ENCODE results near the gene PRKCD. TPM values are rescaled to one million over a fixed set of nuclear protein-coding genes. Genes with fewer than 3 reads are reported as not detected.
A peak's percentile ranks its signal among the peaks of the same experiment; 100 is the strongest.

Gene PRKCD
- 3.7 TPM for total RNA-seq

GRCh38 chr3:53160660-53161449 is at the start of gene PRKCD:
Gene PRKCD, plus strand, starts transcription at chr3:53161209. Its CDS starts 17,214 bp downstream, at chr3:53178423.
- H3K36me3 ChIP-seq (ENCODE audit: control insufficient read depth in 3 of 3, insufficient read depth in 3 of 3, low read length in 3 of 3): no peaks in the 10 kb centered on the region
- H3K4me1 ChIP-seq (ENCODE audit: control insufficient read depth in 3 of 3, insufficient read depth in 3 of 3, low read length in 3 of 3): peaks cover 24 to 43% (median 33%) of the 10 kb centered on the region in 3 donors
- H3K4me3 ChIP-seq (ENCODE audit: low read length in 3 of 3): peak within 1 kb of the TSS; percentile 76 to 78 (median 76)
- no peaks in the 10 kb centered on the region for H3K9me3 ChIP-seq (ENCODE audit: control insufficient read depth in 3 of 3, low read length in 3 of 3)
- peaks cover 0 to under 1% (median 0%) of the 10 kb centered on the region in 3 donors for H3K27me3 ChIP-seq (ENCODE audit: control insufficient read depth in 3 of 3, insufficient read depth in 3 of 3, low read length in 3 of 3)
- peak within 1 kb of the TSS; percentile 62 for H3K27ac ChIP-seq (ENCODE audit: low read depth, low read length)
- peak within 1 kb of the TSS; percentile 43 to 82 (median 79) for H3K9ac ChIP-seq (ENCODE audit: low read depth in 1 of 3, low read length in 3 of 3)

- H3K27me3 ChIP-seq (ENCODE audit: control insufficient read depth in 3 of 3, insufficient read depth in 3 of 3, low read length in 3 of 3): no peaks in the 10 kb centered on the region
- H3K9me3 ChIP-seq (ENCODE audit: control insufficient read depth in 3 of 3, low read length in 3 of 3): no peaks in the 10 kb centered on the region
- peak overlapping the region in 1 of 3 donors; percentile 3 for H3K9ac ChIP-seq (ENCODE audit: low read depth in 1 of 3, low read length in 3 of 3)
- H3K4me3 ChIP-seq (ENCODE audit: low read length in 3 of 3): no peak overlapping the region
- peaks cover 5 to 23% (median 14%) of the 10 kb centered on the region in 3 donors for H3K36me3 ChIP-seq (ENCODE audit: control insufficient read depth in 3 of 3, insufficient read depth in 3 of 3, low read length in 3 of 3)
- H3K4me1 ChIP-seq (ENCODE audit: control insufficient read depth in 3 of 3, insufficient read depth in 3 of 3, low read length in 3 of 3): peaks cover 13 to 31% (median 28%) of the 10 kb centered on the region in 3 donors
- H3K27ac ChIP-seq (ENCODE audit: low read depth, low read length): peak overlapping the region; percentile 34
Observed at GRCh38 chr3:53111822-53112221, 49.2 kb upstream of the PRKCD start.

GRCh38 chr3:53113293-53114010 is 47.6 kb upstream of the PRKCD start:
- Histone ChIP-seq H3K27ac (ENCODE audit: low read depth, low read length) (peak overlapping the region; percentile 65), H3K4me1 (ENCODE audit: control insufficient read depth in 3 of 3, insufficient read depth in 3 of 3, low read length in 3 of 3) (peaks cover 13 to 31% (median 28%) of the 10 kb centered on the region in 3 donors), H3K4me3 (ENCODE audit: low read length in 3 of 3) (no peak overlapping the region), H3K36me3 (ENCODE audit: control insufficient read depth in 3 of 3, insufficient read depth in 3 of 3, low read length in 3 of 3) (peaks cover 19 to 35% (median 30%) of the 10 kb centered on the region in 3 donors), H3K9me3 (ENCODE audit: control insufficient read depth in 3 of 3, low read length in 3 of 3) (no peaks in the 10 kb centered on the region), H3K27me3 (ENCODE audit: control insufficient read depth in 3 of 3, insufficient read depth in 3 of 3, low read length in 3 of 3) (no peaks in the 10 kb centered on the region), H3K9ac (ENCODE audit: low read depth in 1 of 3, low read length in 3 of 3) (peak overlapping the region; percentile 4 to 57 (median 27))

- Histone ChIP-seq H3K4me3 (ENCODE audit: low read length in 3 of 3) (no peak overlapping the region), H3K4me1 (ENCODE audit: control insufficient read depth in 3 of 3, insufficient read depth in 3 of 3, low read length in 3 of 3) (peaks cover 13 to 31% (median 28%) of the 10 kb centered on the region in 3 donors), H3K27ac (ENCODE audit: low read depth, low read length) (peak overlapping the region; percentile 65), H3K27me3 (ENCODE audit: control insufficient read depth in 3 of 3, insufficient read depth in 3 of 3, low read length in 3 of 3) (no peaks in the 10 kb centered on the region), H3K9me3 (ENCODE audit: control insufficient read depth in 3 of 3, low read length in 3 of 3) (no peaks in the 10 kb centered on the region), H3K36me3 (ENCODE audit: control insufficient read depth in 3 of 3, insufficient read depth in 3 of 3, low read length in 3 of 3) (peaks cover 24 to 37% (median 34%) of the 10 kb centered on the region in 3 donors), H3K9ac (ENCODE audit: low read depth in 1 of 3, low read length in 3 of 3) (peak overlapping the region in 2 of 3 donors; percentile 4 to 57)
Observed at GRCh38 chr3:53114011-53114400, 47.0 kb upstream of the PRKCD start.

- H3K4me3 ChIP-seq (ENCODE audit: low read length in 3 of 3): no peak overlapping the region
- no peak overlapping the region for H3K27ac ChIP-seq (ENCODE audit: low read depth, low read length)
- H3K27me3 ChIP-seq (ENCODE audit: control insufficient read depth in 3 of 3, insufficient read depth in 3 of 3, low read length in 3 of 3): no peaks in the 10 kb centered on the region
- H3K36me3 ChIP-seq (ENCODE audit: control insufficient read depth in 3 of 3, insufficient read depth in 3 of 3, low read length in 3 of 3): peaks cover 24 to 40% (median 38%) of the 10 kb centered on the region in 3 donors
- H3K9me3 ChIP-seq (ENCODE audit: control insufficient read depth in 3 of 3, low read length in 3 of 3): no peaks in the 10 kb centered on the region
- peaks cover 13 to 31% (median 28%) of the 10 kb centered on the region in 3 donors for H3K4me1 ChIP-seq (ENCODE audit: control insufficient read depth in 3 of 3, insufficient read depth in 3 of 3, low read length in 3 of 3)
- no peak overlapping the region for H3K9ac ChIP-seq (ENCODE audit: low read depth in 1 of 3, low read length in 3 of 3)
Observed at GRCh38 chr3:53114412-53115074, 46.5 kb upstream of the PRKCD start.

GRCh38 chr3:53116956-53117355 is 44.1 kb upstream of the PRKCD start:
- H3K9ac ChIP-seq (ENCODE audit: low read depth in 1 of 3, low read length in 3 of 3): no peak overlapping the region
- no peaks in the 10 kb centered on the region for H3K9me3 ChIP-seq (ENCODE audit: control insufficient read depth in 3 of 3, low read length in 3 of 3)
- no peaks in the 10 kb centered on the region for H3K27me3 ChIP-seq (ENCODE audit: control insufficient read depth in 3 of 3, insufficient read depth in 3 of 3, low read length in 3 of 3)
- peaks cover 35 to 60% (median 57%) of the 10 kb centered on the region in 3 donors for H3K36me3 ChIP-seq (ENCODE audit: control insufficient read depth in 3 of 3, insufficient read depth in 3 of 3, low read length in 3 of 3)
- H3K4me3 ChIP-seq (ENCODE audit: low read length in 3 of 3): no peak overlapping the region
- H3K4me1 ChIP-seq (ENCODE audit: control insufficient read depth in 3 of 3, insufficient read depth in 3 of 3, low read length in 3 of 3): peaks cover 13 to 22% (median 21%) of the 10 kb centered on the region in 3 donors
- no peak overlapping the region for H3K27ac ChIP-seq (ENCODE audit: low read depth, low read length)

GRCh38 chr3:53120336-53120735 is 40.7 kb upstream of the PRKCD start:
- H3K4me3 ChIP-seq (ENCODE audit: low read length in 3 of 3): no peak overlapping the region
- no peaks in the 10 kb centered on the region for H3K4me1 ChIP-seq (ENCODE audit: control insufficient read depth in 3 of 3, insufficient read depth in 3 of 3, low read length in 3 of 3)
- H3K36me3 ChIP-seq (ENCODE audit: control insufficient read depth in 3 of 3, insufficient read depth in 3 of 3, low read length in 3 of 3): peaks cover 58 to 84% (median 81%) of the 10 kb centered on the region in 3 donors
- H3K9me3 ChIP-seq (ENCODE audit: control insufficient read depth in 3 of 3, low read length in 3 of 3): no peaks in the 10 kb centered on the region
- H3K27ac ChIP-seq (ENCODE audit: low read depth, low read length): no peak overlapping the region
- H3K9ac ChIP-seq (ENCODE audit: low read depth in 1 of 3, low read length in 3 of 3): no peak overlapping the region
- H3K27me3 ChIP-seq (ENCODE audit: control insufficient read depth in 3 of 3, insufficient read depth in 3 of 3, low read length in 3 of 3): no peaks in the 10 kb centered on the region

- no peaks in the 10 kb centered on the region for H3K4me1 ChIP-seq (ENCODE audit: control insufficient read depth in 3 of 3, insufficient read depth in 3 of 3, low read length in 3 of 3)
- peaks cover 57 to 81% (median 76%) of the 10 kb centered on the region in 3 donors for H3K36me3 ChIP-seq (ENCODE audit: control insufficient read depth in 3 of 3, insufficient read depth in 3 of 3, low read length in 3 of 3)
- H3K4me3 ChIP-seq (ENCODE audit: low read length in 3 of 3): no peak overlapping the region
- H3K9me3 ChIP-seq (ENCODE audit: control insufficient read depth in 3 of 3, low read length in 3 of 3): no peaks in the 10 kb centered on the region
- no peaks in the 10 kb centered on the region for H3K27me3 ChIP-seq (ENCODE audit: control insufficient read depth in 3 of 3, insufficient read depth in 3 of 3, low read length in 3 of 3)
- H3K27ac ChIP-seq (ENCODE audit: low read depth, low read length): no peak overlapping the region
- no peak overlapping the region for H3K9ac ChIP-seq (ENCODE audit: low read depth in 1 of 3, low read length in 3 of 3)
Observed at GRCh38 chr3:53122255-53122932, 38.6 kb upstream of the PRKCD start.

GRCh38 chr3:53122933-53123305 is 38.1 kb upstream of the PRKCD start:
- H3K9me3 ChIP-seq (ENCODE audit: control insufficient read depth in 3 of 3, low read length in 3 of 3): no peaks in the 10 kb centered on the region
- H3K9ac ChIP-seq (ENCODE audit: low read depth in 1 of 3, low read length in 3 of 3): no peak overlapping the region
- H3K36me3 ChIP-seq (ENCODE audit: control insufficient read depth in 3 of 3, insufficient read depth in 3 of 3, low read length in 3 of 3): peaks cover 53 to 77% (median 72%) of the 10 kb centered on the region in 3 donors
- no peak overlapping the region for H3K27ac ChIP-seq (ENCODE audit: low read depth, low read length)
- H3K4me1 ChIP-seq (ENCODE audit: control insufficient read depth in 3 of 3, insufficient read depth in 3 of 3, low read length in 3 of 3): no peaks in the 10 kb centered on the region
- H3K4me3 ChIP-seq (ENCODE audit: low read length in 3 of 3): no peak overlapping the region
- H3K27me3 ChIP-seq (ENCODE audit: control insufficient read depth in 3 of 3, insufficient read depth in 3 of 3, low read length in 3 of 3): no peaks in the 10 kb centered on the region
